Stimulated activated CD8-positive, alpha-beta memory T cell treated with anti-CD3 and anti-CD28 coated beads, Interleukin-15, amount 100 ng/mL, for 4 hours (primary cell): ENCODE results near the gene CCDC57.
A peak's percentile ranks its signal among the peaks of the same experiment; 100 is the strongest.
"Not testable (repeated sequence)": the region's sequence is repeated elsewhere in the genome, so short reads cannot be mapped to it uniquely, and the experiment has no call there.

Experiments
- DNase-seq, 2 donors: peaks; one replicate each; pipeline ENCODE4 v3.0.0-alpha.2; 2020; ENCODE audit warnings: low read depth in 2 of 2

Gene CCDC57

DNA sequence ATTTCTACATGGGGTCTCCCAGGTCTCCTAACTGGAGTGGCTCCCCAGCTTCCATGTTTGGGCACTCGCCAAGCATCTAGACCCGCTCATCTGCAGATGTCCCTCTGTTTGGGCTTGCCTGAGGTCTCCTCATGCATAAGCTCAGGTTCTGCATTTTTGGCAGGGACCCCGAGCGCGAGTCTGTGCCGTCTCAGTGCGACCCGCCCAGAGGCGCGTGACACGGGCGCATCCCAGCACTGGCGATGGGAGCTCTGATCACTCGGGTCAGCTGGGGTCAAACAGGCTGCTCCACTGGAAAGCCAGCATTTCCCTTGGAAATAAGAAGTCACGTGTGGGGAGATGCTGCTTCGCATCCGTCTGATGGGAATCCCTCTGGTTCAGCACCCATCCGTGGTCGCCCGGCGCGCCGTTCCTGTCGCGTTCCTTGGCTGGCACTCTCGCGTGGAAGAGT is 57.7 kb downstream of the CCDC57 start:
- no peak for DNase-seq

DNA sequence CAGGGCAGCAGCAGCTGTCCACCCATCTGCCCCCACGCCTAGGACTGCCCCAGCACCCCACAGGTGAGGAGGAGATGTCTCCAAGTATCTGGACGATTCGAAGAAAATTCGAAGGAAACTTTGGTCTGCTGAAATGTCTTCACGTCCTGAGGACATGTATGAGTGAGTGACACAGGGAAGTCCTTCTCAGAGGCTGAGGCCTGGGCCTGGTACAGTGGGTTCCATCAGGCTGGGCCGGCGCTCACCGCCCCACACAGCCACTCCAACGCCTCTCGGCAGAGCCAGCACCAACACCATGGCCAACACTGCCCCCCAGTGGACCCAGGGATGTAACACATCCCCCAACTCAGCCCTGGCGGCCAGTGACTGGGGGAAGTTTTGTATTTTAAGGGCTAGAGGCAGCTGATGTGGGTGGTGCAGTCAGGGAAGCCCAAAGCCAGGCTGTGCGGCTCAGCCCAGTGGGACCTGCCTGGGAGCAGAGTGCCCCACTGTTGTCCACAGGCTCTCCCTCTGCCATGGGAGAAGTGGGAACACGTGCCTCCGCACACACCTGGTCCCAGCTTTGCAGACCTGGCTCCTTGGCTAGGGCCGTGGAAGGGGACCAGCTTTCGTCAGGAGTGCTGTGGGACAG is 58.8 kb downstream of the CCDC57 start:
- peak; percentile 40 to 53 for DNase-seq

DNA sequence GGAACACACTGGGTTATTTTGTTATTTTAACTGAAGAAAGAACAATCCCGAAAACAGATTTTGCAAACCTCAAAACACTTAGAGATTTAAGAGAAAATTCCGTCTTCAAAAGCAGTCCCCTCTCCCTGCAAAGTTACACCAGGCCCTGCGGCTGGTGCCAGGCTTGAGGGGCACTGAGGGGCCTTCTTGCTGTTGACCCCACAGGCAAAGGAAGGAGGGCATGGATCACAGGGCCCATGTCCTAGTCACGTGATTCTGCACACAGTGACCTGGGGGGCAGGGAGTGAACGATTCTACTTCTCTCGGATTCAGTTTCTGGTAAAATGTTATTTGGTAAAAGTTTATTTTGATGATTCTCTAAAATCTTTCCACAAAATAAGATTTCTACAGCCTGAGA is 59.3 kb downstream of the CCDC57 start:
- no peak for DNase-seq

DNA sequence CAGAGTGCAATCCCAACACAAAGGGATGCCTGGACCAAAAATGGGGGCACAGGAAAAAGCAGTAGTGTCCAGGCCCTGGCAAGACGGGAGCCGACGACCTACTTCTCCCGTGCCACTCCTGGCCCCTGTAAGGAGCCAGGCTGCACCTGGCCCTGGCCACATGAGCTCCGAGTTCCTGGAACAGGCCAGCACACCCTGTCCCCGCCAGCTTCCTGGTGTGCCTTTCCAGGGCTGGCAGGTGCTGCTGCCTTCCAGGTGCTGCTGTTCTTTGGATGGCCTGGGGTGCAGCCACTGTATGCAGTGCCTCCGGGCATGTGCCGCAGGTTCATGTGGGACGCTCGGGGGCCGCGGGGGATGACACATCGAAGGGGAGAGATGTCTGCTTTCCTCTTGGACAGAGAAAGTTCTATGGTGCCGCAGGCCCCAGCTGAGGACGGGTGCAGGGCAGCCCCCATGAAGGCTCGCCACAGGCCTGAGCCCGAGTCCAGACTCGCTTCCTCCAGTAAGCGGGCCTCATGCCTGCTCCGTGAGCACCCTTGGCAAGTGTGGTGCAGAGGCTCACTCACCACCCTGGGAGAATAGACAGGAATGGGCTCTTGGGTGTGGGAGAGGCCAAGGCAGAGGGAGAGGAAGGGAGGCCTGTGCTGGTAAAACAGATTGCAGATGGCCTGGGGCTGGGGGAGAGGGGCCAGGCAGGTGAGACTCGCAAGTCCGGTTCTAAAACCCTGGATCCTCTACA is 59.9 kb downstream of the CCDC57 start:
- DNase-seq: no peak

DNA sequence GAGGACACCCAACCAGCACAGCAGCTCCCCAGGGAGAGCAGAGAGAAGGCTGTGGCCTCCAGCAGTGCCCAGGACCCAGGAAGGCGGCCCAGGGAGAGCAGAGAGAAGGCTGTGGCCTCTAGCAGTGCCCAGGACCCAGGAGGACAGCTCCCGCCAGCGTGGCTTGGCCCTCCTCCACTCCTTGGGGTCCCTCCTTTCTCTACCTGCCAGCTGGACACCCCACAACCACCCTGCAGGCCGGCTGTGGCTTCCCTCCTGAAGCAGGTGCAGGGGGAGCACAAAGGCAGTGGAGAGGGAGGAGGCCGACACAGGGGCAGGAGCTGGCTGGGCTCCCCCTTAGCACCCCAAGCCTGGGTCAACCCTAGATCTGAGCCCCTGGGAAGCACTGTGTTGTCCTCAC is 60.5 kb downstream of the CCDC57 start:
- no peak for DNase-seq

DNA sequence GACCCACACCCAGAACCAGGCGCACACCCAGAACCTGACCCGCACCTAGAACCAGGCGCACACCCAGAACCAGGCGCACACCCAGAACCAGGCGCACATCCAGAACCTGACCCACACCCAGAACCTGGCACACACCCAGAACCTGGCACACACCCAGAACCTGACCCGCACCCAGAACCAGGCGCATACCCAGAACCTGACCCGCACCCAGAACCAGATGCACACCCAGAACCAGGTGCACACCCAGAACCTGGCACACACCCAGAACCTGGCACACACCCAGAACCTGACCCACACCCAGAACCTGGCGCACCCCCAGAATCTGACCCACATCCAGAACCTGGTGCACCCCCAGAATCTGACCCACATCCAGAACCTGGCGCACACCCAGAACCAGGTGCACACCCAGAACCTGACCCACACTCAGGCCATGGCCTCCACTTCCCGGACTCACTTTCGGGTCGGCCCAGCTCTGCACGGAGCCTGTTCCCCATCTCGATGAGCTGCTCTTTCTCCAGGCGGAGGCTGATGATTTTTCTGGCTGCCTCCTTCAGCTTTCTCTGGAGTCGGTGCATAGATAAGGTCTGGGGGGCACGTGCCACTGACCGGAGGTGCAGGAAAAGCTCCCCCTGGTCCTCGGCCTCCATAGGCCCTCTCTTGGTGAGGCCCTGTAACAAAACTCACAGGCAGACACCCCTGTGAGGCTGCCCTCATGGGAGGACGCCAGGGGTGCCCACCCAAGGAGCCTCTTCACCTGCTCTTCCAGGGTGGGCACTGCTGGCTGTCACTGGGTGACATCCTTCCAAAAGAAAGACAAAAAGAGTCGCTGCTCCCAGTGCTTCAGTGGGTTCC is 61.3 kb downstream of the CCDC57 start:
- DNase-seq: no peak

DNA sequence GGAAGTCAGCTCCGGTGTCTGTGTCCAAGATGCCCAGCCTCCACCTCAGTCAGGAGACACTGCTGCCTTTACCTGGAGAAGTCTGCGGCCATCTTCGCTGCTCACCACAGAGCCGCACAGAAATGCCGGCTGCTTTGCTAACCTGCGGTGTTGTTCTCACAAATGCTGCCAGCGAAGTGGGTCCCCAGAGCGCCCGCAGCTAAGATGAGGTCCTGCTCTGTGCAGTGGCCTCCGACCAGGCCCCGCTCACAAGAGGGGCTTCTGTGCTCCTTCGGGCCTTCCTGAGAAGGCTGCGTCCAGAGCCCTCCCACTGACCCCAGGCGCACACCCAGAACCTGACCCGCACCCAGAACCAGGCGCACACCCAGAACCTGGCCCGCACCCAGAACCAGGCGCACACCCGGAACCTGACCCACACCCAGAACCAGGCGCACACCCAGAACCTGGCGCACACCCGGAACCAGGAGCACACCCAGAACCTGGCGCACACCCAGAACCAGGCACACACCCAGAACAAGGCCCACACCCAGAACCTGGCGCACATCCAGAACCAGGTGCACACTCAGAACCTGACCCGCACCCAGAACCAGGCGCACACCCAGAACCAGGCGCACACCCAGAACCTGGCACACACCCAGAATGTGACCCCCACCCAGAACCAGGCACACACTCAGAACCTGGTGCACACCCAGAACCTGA is 63.1 kb downstream of the CCDC57 start:
- no peak for DNase-seq

DNA sequence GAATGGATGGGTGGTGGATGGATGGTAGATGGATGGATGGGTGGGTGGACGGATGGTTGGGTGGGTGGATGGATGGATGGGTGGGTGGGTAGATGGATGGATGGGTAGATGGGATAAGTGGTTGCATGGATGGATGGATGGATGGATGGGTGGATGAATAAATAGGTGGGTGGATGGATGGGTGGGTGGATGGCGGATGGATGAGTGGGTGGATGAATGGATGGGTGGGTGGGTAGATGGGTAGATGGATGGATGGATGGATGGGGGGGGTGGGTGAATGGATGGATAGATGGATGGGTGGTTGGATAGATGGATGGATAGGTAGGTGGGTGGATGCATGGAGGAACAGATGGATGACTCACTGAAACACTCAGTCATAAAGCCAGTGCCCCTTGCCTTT is 63.6 kb downstream of the CCDC57 start:
- DNase-seq: no peak

DNA sequence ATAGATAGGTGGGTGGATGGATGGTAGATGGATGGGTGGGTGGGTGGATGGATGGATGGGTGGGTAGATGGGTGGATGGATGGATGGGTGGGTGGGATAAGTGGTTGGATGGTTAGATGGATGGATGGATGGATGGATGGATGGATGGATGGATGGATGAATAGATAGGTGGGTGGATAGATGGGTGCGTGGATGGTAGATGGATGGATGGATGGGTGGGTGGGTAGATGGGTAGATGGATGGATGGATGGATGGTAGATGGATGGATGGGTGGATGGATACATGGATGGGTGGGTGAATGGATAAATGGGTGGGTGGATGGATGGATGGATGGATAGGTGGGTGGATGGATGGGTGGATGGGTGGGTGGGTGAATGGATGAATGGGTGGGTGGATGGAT is 64.6 kb downstream of the CCDC57 start:
- no peak for DNase-seq

DNA sequence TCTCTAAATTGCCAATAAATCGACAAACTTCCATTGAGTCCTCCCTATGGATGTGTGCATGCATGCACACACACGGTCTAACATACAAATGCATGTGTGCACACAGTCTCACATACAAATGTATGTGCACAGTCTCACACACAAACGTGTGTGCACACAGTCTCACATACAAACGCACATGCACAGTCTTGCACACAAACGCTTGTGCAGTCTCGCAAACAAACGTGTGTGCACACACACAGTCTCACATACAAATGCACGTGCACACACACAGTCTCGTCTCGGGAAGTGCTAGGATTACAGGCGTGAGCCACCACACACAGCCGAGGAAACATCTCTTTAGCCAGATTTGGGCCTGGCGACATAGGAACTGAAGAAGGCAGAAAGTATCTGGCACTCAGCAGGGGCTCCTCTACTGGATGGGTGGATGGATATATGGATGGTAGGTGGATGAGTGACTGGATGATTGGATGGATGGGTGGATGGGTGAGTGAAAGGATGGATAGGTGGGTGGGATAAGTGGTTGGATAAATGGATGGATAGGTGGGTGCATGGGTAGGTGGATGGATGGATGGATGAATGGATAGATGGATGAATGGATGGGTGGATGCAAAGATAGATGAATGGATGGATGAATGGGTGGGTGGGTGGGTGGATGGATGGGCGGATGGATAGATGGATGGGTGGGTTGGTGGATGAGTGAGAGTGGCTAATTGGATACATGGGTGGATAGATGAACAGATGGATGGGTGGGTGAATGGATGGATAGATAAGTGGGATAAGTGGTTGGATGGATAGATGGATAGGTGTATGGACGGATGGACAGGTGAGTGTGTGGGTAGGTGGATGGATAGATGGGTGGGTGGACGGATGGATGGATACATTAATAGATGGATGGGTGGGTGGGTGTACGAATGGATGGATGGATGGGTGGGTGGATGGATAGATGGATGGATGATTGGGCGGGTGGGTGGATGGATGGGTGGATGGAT is 65.7 kb downstream of the CCDC57 start:
- DNase-seq: no peak

DNA sequence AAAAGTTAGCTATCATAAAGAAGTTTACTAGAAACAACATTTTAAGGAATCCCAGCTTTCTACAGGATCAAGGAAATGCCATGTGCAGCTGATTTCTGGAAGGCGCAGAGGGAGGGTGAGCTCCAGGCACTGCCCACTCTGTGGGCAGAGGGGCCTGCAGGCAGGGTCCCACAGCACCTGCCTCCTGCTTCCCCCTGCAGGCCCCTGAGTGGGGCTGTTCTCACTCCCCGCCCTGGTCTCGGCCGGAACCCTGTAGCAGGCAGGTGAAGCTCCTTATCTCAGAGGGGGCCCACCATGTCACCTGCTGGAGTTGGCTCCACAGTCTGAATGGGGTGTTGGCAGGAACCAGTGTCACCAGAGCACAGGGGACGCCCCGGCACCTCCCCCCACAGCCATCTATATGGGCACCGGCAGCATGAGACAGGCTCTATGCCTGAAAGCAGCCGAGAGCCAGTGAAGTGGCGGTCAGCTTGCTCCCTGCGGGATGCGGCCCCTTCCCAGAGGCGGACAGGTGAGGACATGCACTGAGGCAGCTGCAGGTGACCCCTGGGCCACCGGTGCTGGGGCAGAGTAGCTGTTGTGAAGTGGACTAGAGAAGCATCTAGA is 67.0 kb downstream of the CCDC57 start:
- no peak for DNase-seq

DNA sequence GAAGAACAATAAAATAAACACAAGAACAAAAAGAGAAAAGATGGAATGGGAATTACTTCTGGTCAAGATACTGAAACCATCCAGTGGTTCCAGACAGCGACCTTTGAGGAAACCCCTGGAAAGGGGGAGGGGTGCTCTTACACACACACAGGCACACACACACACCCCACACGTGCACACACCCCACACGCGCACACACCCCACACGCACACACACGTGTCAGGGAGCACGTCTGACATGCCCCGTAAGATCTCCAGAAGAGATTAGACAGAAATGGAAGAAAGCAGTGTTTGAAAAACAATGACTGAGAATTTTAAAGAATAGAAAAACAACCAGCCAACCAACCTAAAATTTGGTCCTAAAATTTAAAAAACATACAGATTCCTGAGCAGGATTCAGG is 69.3 kb downstream of the CCDC57 start:
- no peak for DNase-seq

DNA sequence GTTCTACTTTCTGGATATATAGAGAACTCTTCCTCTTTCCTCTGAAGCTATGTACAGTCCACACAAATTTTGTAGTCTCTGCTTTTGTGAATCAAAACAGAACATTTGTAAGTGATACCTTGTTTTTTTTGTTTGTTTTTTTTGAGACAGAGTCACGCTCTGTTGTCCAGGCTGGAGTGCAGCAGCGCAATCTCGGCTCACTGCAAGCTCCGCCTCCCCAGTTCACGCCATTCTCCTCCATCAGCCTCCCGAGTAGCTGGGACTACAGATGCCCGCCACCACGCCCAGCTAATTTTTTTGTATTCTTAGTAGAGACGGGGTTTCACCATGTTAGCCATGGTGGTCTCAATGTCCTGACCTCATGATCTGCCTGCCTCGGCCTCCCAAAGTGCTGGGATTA is 72.7 kb downstream of the CCDC57 start:
- not testable (repeated sequence) for DNase-seq

DNA sequence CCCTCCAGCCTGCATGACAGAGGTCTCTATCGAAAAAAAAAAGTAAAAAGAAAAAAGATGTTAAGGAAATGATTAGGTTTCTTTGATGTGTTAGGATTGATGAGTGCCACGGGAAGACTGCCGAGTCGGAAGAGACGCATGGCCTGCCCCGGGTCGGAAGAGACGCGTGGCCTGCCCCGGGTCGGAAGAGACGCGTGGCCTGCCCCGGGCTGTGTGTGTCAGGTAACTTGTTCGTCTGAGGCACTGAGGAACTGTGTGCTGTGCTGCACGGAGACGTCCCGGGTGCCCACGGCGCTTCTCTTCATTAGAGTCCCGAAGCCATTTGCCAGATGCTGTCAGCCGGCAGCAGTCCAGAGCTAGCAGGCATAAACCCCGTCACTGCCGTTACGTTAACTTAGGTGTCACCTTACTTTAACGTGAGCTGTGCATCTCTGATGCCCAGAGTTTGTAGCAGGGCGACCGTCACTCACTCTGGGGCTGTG is 74.1 kb downstream of the CCDC57 start:
- DNase-seq: no peak

DNA sequence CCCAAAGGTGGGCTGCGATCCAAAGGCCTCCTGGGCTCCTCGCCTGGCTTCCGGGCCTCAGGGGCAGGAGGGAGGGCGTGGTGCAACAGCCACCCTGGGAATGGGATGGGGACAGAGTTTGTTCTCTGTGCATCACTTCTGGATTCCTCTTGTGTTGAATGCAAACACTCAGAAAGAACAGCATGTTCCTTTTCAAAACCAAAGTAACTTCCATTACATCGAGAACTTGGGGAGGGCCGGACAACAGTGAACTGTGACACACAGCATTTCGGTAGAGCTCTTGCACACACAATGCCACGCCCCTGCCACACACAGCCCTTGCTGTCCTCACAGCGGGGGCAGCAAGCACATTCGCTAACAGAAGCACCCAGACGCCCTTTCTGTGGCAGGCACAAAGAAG is 78.5 kb downstream of the CCDC57 start:
- DNase-seq: no peak

DNA sequence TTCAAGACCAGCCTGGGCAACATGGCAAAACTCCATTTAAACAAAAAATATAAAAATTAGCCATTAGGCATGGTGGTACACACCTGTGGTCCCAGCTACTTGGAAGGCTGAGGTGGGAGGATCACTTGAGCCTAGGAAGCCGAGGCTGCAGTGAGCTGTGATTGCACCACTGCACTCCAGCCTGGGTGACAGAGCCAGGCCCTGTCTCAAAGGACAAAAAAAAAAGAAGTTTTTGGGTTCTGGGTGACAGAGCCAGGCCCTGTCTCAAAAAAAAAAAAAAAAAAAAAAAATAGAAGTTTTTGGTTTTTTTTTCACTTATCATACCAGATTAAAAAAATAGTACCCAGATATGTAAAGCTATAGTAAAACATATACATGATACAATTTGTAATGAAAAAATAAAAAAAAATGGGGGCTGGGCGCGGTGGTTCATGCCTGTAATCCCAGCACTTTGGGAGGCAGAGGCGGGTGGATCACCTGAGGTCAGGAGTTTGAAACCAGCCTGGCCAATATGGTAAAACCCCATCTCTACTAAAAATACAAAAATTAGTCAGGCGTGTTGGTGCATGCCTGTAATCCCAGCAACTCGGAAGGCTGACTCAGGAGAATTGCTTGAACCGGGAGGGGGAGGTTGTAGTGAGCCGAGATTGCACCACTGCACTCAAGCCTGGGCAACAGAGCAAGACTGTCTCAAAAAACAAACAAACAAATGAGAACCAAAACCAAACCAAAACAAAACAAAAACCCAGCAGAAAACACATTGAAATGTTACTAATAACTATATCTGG is 79.3 kb downstream of the CCDC57 start:
- DNase-seq: not testable (repeated sequence)

DNA sequence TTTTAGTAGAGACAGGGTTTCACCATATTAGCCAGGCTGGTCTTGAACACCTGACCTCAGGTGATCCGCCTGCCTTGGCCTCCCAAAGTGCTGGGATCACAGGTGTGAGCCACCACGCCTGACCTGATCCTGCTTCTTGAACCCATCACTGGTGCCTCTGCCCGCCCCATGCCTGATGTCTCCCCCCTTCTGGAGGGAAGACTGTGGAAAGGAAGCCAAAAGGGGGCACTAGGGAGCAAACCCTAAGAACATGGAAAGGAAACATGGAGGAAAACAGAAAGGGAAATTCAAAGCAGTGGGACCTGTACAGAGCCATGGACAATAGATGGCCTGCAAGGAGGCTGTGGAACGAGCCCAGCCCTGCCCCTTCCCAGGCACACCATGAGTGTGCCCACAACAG is 83.5 kb downstream of the CCDC57 start:
- no peak for DNase-seq

DNA sequence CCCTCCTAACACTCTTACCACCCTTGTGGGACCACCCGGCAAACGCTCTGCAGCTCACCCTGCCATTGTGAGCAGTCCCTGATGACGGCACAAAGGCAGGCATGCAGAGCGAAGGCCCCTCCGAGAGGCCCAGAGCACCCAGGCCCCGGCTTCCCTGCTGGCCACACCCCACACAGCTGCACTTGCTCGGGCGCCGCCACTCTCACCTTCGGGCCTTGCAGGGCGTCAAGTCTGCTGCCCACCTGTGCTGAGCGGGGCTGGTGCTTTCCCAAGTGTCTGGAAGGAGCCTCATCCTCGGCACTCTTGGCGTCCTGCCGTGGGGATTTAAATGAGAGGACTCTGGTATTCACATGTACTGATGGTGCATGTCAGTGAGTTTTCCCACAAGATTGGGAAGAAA is 84.4 kb downstream of the CCDC57 start:
- no peak for DNase-seq

DNA sequence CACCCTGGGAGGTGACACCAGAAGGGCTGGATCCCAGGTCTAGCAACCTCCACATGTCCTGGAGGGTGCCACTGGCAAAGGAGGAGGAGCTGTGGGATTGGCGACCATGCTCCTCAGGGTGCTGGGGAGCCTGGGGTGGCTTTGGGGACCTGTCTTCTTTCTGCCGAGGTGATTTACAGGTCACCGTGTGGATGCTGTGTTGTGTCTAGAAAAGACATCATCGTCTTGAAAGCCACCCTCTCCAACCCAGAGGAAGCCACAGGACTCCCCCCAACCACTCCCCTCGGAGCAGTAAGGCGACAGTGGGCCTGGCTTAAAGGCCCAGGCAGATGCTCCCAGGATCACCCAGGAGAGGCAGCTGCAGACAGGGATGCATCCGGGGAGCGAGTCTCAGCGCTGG is 84.9 kb downstream of the CCDC57 start:
- no peak for DNase-seq

DNA sequence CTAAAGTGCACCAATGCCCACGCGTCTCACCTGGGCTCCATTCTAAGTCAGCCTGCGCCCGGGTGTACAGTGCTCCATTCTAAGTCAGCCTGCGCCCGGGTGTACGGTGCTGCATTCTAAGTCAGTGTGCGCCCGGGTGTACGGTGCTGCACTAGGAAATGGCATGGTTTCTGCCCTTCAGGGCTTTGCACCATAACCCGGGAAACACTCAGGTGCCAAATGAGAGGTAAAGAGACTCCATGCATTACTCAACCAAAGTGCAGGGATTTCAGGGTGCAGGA is 85.4 kb downstream of the CCDC57 start:
- no peak for DNase-seq
